Choroid plexus epithelial cell (primary cell): ENCODE results near the gene TEDDM1.
A peak's percentile ranks its signal among the peaks of the same experiment; 100 is the strongest.

Experiments
- DNase-seq: peaks from one replicate; pipeline ENCODE4 v3.0.0-alpha.2; 2010; ENCODE audit warnings: low read depth
- H3K4me3 ChIP-seq: 2 replicates; pipeline ENCODE4 v1.5.1; 2011; ENCODE audit warnings: low read depth, mild to moderate bottlenecking, control low read depth, low read length, moderate library complexity
- CTCF ChIP-seq: conservative IDR thresholded peaks from 2 replicates; pipeline ENCODE4 v1.5.1; 2011; ENCODE audit warnings: low read depth, mild to moderate bottlenecking, control low read depth, inconsistent platforms, low read length, moderate library complexity

The TEDDM1 gene

DNA sequence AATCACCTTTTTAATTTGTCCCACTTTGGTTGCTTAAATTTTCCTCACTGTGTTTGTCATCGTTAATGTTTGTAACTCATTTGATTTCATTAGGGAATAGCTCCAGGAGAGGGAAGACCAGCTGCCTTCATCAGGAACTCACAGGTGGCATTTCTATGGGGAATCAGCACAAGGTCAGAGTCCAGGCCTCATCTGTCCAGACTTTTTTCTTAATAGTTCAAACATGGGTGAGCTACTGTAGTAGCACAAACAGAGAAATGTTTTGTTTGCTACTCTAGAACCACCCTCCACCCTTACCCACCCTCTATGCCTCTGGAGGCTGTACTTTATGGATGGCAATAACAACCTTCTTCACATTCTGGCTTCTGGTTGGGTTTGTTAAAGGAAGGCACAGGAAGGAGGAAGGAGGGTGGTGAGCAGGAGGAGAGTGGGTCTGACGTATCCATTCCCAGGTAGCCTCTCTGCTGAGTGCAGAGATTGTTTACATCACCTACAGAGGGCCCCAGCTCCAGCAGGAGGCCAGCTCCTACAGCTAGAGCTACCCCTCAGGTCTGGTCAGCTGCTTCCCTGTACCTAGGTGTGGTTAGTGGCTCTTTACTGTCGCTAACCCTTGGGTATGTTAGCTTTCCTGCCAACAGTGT, 8.1 kb upstream of the TEDDM1 start:
- DNase-seq, result no peak
- no peak overlapping the region for H3K4me3 ChIP-seq
- no peak for TF ChIP-seq CTCF

DNA sequence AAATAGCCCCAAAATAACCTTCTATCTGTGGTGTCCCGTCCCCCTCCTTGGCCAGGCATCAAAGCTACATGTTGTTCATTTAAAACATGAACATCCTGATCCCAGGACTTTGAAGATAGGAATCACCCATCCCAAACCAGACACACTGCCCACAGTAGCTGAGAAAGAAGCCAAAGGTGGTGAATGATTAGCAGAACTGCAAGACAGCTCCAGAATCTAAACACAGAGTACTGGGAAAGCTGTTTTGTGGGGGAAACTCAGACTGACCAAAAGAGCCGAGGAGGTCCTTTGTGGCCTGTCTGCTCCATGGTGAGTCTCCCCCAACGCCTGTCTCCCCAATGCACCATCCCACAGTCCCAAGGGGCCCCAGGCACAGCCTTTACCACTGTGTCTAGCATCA, 7.3 kb upstream of the TEDDM1 start:
- TF ChIP-seq CTCF, result no peak
- no peak for DNase-seq
- no peak overlapping the region for H3K4me3 ChIP-seq

DNA sequence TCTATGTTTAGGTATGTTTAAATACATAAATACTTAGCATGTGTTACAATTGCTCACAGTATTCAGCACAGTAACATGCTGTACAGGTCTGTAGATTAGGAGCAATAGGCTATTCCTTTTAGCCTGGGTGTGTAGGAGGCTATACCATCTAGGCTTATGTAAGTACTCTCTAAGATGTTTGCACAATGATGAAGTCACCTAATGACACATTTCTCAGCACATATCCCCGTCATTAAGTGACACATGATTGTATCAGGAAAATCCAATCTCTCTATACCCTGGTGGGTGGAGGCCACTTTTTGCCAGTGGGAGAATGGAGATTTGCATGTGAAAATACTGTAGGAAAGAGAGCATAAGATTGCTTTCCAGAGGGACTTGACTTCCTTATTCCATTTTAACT, 5.5 kb upstream of the TEDDM1 start:
- DNase-seq, result no peak
- no peak for TF ChIP-seq CTCF
- no peak overlapping the region for H3K4me3 ChIP-seq

DNA sequence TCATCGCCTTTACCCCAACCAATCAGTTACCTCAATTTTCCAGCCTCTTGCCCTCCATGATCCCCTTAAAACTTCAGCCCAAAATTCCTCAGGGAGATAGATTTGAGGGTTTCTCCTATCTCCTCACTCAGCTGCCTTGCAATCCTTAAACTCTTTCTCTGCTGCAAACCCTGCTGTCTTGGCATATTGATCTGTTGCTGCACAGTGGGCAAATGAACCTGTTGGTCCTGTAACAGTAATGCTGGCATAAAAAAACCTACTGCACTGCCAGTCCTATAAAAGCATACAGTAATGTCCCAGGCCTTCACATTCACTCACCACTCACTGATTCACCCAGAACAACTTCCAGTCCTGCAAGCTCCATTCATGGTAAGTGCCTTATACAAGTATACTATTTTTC, 5.1 kb upstream of the TEDDM1 start:
- no peak overlapping the region for H3K4me3 ChIP-seq
- no peak for TF ChIP-seq CTCF
- no peak for DNase-seq

DNA sequence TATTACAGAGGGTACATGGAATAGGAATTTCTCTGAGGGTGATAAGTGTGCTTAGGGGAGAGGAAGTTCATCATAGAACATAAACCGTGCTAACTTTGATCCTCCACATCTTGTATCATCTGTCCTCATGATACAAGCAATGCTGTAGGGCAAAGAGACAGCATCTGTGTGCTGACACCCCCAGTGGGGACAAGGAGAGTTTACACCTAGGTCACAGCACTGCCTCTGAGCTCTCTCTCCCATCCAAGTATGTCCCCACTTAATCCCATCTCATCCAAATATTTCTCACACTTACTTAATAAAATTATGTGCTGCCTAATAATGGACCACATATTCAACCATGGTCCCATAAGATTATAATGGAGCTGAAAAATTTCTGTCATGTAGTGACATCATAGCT, 4.3 kb upstream of the TEDDM1 start:
- DNase-seq, result no peak
- TF ChIP-seq CTCF, result no peak
- no peak overlapping the region for H3K4me3 ChIP-seq

GRCh38 chr1:182397653-182398393, 2.6 kb downstream of the TEDDM1 start:
- peak; percentile 17 for DNase-seq
- H3K4me3 ChIP-seq, result no peak overlapping the region
- TF ChIP-seq CTCF, result no peak

DNA sequence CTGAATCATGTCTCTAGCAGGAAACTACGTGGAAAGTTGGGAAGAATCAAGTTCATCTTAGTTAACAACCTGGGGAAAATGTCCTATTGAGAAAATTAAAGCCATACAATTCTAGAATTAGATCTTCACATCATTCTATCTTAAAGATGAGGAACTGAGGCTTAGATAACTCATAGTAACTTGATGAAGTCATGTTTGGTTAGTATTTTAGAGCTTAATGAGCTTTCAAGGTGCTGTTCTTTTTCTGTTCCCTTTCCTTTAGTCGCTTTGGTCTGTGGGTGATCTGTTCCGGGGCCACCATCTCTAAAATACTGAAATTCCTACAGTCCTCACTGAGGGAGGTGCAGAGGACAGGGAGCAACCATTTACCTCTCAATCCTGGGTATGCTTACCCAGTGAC, 4.6 kb downstream of the TEDDM1 start:
- DNase-seq, result no peak
- H3K4me3 ChIP-seq, result no peak overlapping the region
- no peak for TF ChIP-seq CTCF
